GOT3 (cell line): Measurements from ENCODE around the gene CACNA1C.
A peak's percentile ranks its signal among the peaks of the same experiment; 100 is the strongest.
"Not testable (repeated sequence)": the region's sequence is repeated elsewhere in the genome, so short reads cannot be mapped to it uniquely, and the experiment has no call there.

Source experiments
- DNase-seq: peaks from one replicate; lab custom pipeline; 2025; ENCODE audit warnings: mixed read lengths; lab: John Stamatoyannopoulos, UW

The CACNA1C gene

GRCh38 chr12:2112401-2112800 is 59.6 kb downstream of the CACNA1C start:
- no peak for DNase-seq

GRCh38 chr12:2113119-2113912 is 60.5 kb downstream of the CACNA1C start:
- no peak for DNase-seq

GRCh38 chr12:2114071-2114470 is 61.3 kb downstream of the CACNA1C start:
- no peak for DNase-seq

GRCh38 chr12:2115101-2115845 is 62.5 kb downstream of the CACNA1C start:
- DNase-seq, result no peak

GRCh38 chr12:2117541-2117940 is 64.8 kb downstream of the CACNA1C start:
- no peak for DNase-seq

- DNase-seq, result no peak
Observed at GRCh38 chr12:2118061-2118460, 65.3 kb downstream of the CACNA1C start.

GRCh38 chr12:2118481-2119255 is 65.9 kb downstream of the CACNA1C start:
- DNase-seq, result no peak

GRCh38 chr12:2119266-2119665 is 66.5 kb downstream of the CACNA1C start:
- no peak for DNase-seq

- DNase-seq, result no peak
Observed at GRCh38 chr12:2120982-2121758, 68.4 kb downstream of the CACNA1C start.

GRCh38 chr12:2124466-2125023 is 71.8 kb downstream of the CACNA1C start:
- no peak for DNase-seq

- no peak for DNase-seq
Observed at GRCh38 chr12:2125651-2126522, 73.1 kb downstream of the CACNA1C start.

GRCh38 chr12:2126676-2127406 is 74.1 kb downstream of the CACNA1C start:
- DNase-seq, result no peak

GRCh38 chr12:2129076-2129475 is 76.3 kb downstream of the CACNA1C start:
- peak; percentile 43 for DNase-seq

- DNase-seq, result not testable (repeated sequence)
Observed at GRCh38 chr12:2135661-2136418, 83.1 kb downstream of the CACNA1C start.

- no peak for DNase-seq
Observed at GRCh38 chr12:2136901-2137300, 84.1 kb downstream of the CACNA1C start.

GRCh38 chr12:2137711-2138110 is 84.9 kb downstream of the CACNA1C start:
- DNase-seq, result no peak

- no peak for DNase-seq
Observed at GRCh38 chr12:2138294-2138693, 85.5 kb downstream of the CACNA1C start.

GRCh38 chr12:2138871-2139308 is 86.1 kb downstream of the CACNA1C start:
- no peak for DNase-seq

GRCh38 chr12:2139651-2140050 is 86.9 kb downstream of the CACNA1C start:
- no peak for DNase-seq
